GM18505 (cell line): ENCODE measurements around the gene MFSD2A.
A peak's percentile ranks its signal among the peaks of the same experiment; 100 is the strongest.
"Not testable (repeated sequence)": the region's sequence is repeated elsewhere in the genome, so short reads cannot be mapped to it uniquely, and the experiment has no call there.

Experiments
- ATAC-seq: cut with Tn5 transposase; IDR thresholded peaks from one replicate; pipeline ENCODE4 v1.9.1; 2021; ENCODE audit not compliant: unreplicated experiment
- POLR2A ChIP-seq: IDR thresholded peaks from 4 replicates; pipeline ENCODE4 v1.6.1; 2011; ENCODE audit warnings: borderline replicate concordance; ENCODE audit not compliant: insufficient read depth, insufficient read length; ENCODE audit errors: extremely low read depth

The MFSD2A gene

GRCh38 chr1:39954870-39955546 lies at the start of gene MFSD2A:
Gene MFSD2A (plus strand): TSS chr1:39955145. CDS start chr1:39955293, 148 bp downstream.
- TF ChIP-seq POLR2A = peak; percentile 87
- peak; percentile 69 for ATAC-seq

GRCh38 chr1:39905172-39905571 lies 49.8 kb upstream of the MFSD2A start:
- no peak for ATAC-seq
- TF ChIP-seq POLR2A = no peak

GRCh38 chr1:39907528-39908453 lies 47.2 kb upstream of the MFSD2A start:
- no peak for ATAC-seq
- no peak for TF ChIP-seq POLR2A

GRCh38 chr1:39908534-39908933 lies 46.4 kb upstream of the MFSD2A start:
- ATAC-seq = no peak
- no peak for TF ChIP-seq POLR2A

- TF ChIP-seq POLR2A = no peak
- no peak for ATAC-seq
Measured at GRCh38 chr1:39910263-39910662, 44.7 kb upstream of the MFSD2A start.

GRCh38 chr1:39913136-39913535 lies 41.8 kb upstream of the MFSD2A start:
- ATAC-seq = not testable (repeated sequence)

- ATAC-seq = no peak
- no peak for TF ChIP-seq POLR2A
Measured at GRCh38 chr1:39915499-39916129, 39.3 kb upstream of the MFSD2A start.

GRCh38 chr1:39917825-39918224 lies 37.1 kb upstream of the MFSD2A start:
- no peak for ATAC-seq
- no peak for TF ChIP-seq POLR2A

- no peak for TF ChIP-seq POLR2A
- no peak for ATAC-seq
Measured at GRCh38 chr1:39919545-39919944, 35.4 kb upstream of the MFSD2A start.

GRCh38 chr1:39922251-39922688 lies 32.7 kb upstream of the MFSD2A start:
- TF ChIP-seq POLR2A = no peak
- no peak for ATAC-seq

- ATAC-seq = no peak
- TF ChIP-seq POLR2A = no peak
Measured at GRCh38 chr1:39925721-39926342, 29.1 kb upstream of the MFSD2A start.

- no peak for ATAC-seq
- no peak for TF ChIP-seq POLR2A
Measured at GRCh38 chr1:39926343-39926793, 28.6 kb upstream of the MFSD2A start.

- no peak for ATAC-seq
- no peak for TF ChIP-seq POLR2A
Measured at GRCh38 chr1:39926820-39927219, 28.1 kb upstream of the MFSD2A start.

- ATAC-seq = no peak
- no peak for TF ChIP-seq POLR2A
Measured at GRCh38 chr1:39927538-39927937, 27.4 kb upstream of the MFSD2A start.
